HG03280 (cell line): Measurements from ENCODE around the gene IGSF5.
"Not testable (repeated sequence)": the region's sequence is repeated elsewhere in the genome, so short reads cannot be mapped to it uniquely, and the experiment has no call there.

Source experiments
- ATAC-seq: cut with Tn5 transposase; IDR thresholded peaks from one replicate; pipeline ENCODE4 v1.9.1; 2021; ENCODE audit warnings: mild to moderate bottlenecking, moderate library complexity; ENCODE audit not compliant: unreplicated experiment

The IGSF5 gene

GRCh38 chr21:39737376-39738000 lies 7.5 kb upstream of the IGSF5 start:
- ATAC-seq: no peak

GRCh38 chr21:39738566-39738965 lies 6.4 kb upstream of the IGSF5 start:
- no peak for ATAC-seq

- ATAC-seq: not testable (repeated sequence)
Measured at GRCh38 chr21:39739531-39739930, 5.5 kb upstream of the IGSF5 start.

GRCh38 chr21:39742561-39742960 lies 2.4 kb upstream of the IGSF5 start:
- ATAC-seq: not testable (repeated sequence)

- not testable (repeated sequence) for ATAC-seq
Measured at GRCh38 chr21:39745332-39745731, 349 bp downstream of the IGSF5 start.

- no peak for ATAC-seq
Measured at GRCh38 chr21:39750670-39751069, 5.7 kb downstream of the IGSF5 start.

GRCh38 chr21:39754811-39755210 lies 9.8 kb downstream of the IGSF5 start:
- no peak for ATAC-seq

- no peak for ATAC-seq
Measured at GRCh38 chr21:39756285-39756684, 11.3 kb downstream of the IGSF5 start.

GRCh38 chr21:39763272-39763970 lies 18.4 kb downstream of the IGSF5 start:
- no peak for ATAC-seq

GRCh38 chr21:39774227-39774626 lies 29.2 kb downstream of the IGSF5 start:
- no peak for ATAC-seq

- no peak for ATAC-seq
Measured at GRCh38 chr21:39775816-39776215, 30.8 kb downstream of the IGSF5 start.

- no peak for ATAC-seq
Measured at GRCh38 chr21:39776589-39776988, 31.6 kb downstream of the IGSF5 start.

GRCh38 chr21:39781331-39781730 lies 36.3 kb downstream of the IGSF5 start:
- ATAC-seq: no peak

GRCh38 chr21:39788383-39788782 lies 43.4 kb downstream of the IGSF5 start:
- no peak for ATAC-seq

- no peak for ATAC-seq
Measured at GRCh38 chr21:39796466-39796865, 51.5 kb downstream of the IGSF5 start.

- ATAC-seq: no peak
Measured at GRCh38 chr21:39799178-39799577, 54.2 kb downstream of the IGSF5 start.

- no peak for ATAC-seq
Measured at GRCh38 chr21:39800311-39800710, 55.3 kb downstream of the IGSF5 start.

GRCh38 chr21:39802217-39802616 lies 57.2 kb downstream of the IGSF5 start:
- no peak for ATAC-seq

- no peak for ATAC-seq
Measured at GRCh38 chr21:39803393-39803792, 58.4 kb downstream of the IGSF5 start.

GRCh38 chr21:39804240-39804639 lies 59.3 kb downstream of the IGSF5 start:
- no peak for ATAC-seq

- no peak for ATAC-seq
Measured at GRCh38 chr21:39805983-39806382, 61.0 kb downstream of the IGSF5 start.

- ATAC-seq: no peak
Measured at GRCh38 chr21:39807738-39808137, 62.8 kb downstream of the IGSF5 start.

- ATAC-seq: no peak
Measured at GRCh38 chr21:39809936-39810335, 65.0 kb downstream of the IGSF5 start.
